HG03457 (cell line): ENCODE results near the gene THUMPD2.
"Not testable (repeated sequence)": the region's sequence is repeated elsewhere in the genome, so short reads cannot be mapped to it uniquely, and the experiment has no call there.

Experiments used
- ATAC-seq: cut with Tn5 transposase; IDR thresholded peaks from one replicate; pipeline ENCODE4 v1.9.1; 2021; ENCODE audit warnings: moderate number of reproducible peaks; ENCODE audit not compliant: unreplicated experiment

Gene THUMPD2, protein sequence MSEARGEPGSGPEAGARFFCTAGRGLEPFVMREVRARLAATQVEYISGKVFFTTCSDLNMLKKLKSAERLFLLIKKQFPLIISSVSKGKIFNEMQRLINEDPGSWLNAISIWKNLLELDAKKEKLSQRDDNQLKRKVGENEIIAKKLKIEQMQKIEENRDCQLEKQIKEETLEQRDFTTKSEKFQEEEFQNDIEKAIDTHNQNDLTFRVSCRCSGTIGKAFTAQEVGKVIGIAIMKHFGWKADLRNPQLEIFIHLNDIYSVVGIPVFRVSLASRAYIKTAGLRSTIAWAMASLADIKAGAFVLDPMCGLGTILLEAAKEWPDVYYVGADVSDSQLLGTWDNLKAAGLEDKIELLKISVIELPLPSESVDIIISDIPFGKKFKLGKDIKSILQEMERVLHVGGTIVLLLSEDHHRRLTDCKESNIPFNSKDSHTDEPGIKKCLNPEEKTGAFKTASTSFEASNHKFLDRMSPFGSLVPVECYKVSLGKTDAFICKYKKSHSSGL

DNA sequence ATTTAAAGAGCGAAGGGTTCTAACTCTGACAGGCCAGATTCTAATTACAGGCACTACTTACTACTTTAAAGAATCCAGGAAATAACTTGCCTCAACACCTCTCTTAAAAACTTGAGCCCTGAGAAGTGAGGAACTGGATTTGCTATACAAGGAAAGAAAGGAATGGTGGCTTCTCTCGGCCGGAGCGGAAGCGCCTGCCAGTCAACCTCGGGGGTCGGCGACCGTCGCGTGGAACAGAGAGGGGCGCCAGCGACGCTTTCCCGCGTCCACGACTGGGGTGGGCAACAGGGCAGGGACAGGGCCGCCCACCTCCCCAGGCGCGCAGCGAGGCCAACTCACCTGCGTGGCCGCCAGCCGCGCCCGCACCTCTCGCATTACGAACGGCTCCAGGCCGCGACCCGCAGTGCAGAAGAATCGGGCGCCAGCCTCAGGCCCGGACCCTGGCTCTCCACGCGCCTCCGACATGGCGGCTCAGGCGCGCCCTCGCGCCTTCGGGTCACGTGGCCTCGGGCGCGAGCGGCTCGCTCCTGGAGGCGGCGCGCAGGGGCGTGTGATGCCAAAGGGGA lies at the start of gene THUMPD2:
TSS of gene THUMPD2 (minus strand) at position 484 of the 566 bp plus-strand sequence. CDS start at position 465, 19 bp downstream.
- peak; percentile 78 for ATAC-seq

DNA sequence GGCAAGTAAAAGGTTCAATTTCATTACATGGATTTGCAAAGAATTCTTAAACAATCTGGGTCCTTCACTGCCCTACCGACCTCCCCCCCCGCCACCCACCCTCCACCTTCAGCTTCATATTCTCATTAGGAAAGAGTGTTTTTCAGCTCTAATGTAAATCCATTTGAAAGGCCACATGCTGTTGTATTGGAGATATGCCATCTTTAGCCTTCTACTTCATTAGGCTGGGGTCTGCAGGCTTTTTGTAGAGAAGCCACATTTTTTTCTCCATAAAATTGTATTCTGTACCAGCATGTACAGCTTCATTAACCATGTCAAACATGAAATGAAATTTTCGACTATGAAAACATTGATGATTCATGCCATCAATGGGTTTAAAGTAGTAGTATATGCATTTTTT lies 42.8 kb upstream of the THUMPD2 start:
- no peak for ATAC-seq

DNA sequence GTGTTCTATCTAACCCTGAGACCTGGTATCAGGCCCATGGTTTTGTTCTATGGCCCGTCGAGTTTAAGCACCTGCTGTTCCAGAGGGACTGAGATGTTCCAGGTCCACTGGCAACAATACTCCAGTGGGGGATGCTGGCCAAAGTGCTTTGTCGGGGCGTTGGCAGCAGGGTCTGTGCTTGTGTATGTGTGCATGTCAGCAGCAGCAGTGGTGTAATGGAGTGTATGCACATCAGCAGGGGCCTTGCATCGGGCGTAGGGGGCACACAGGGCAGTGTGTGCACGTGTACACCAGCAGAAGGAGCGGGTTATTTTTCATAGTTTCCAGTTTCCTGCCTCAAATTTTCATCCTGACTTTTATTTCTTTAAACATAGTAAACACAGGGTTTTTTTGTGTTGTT lies 37.8 kb upstream of the THUMPD2 start:
- ATAC-seq: no peak

GRCh38 chr2:39816428-39816827 lies 37.4 kb upstream of the THUMPD2 start:
- no peak for ATAC-seq

GRCh38 chr2:39805936-39806608 lies 27.0 kb upstream of the THUMPD2 start:
- no peak for ATAC-seq

- ATAC-seq: no peak
Observed at GRCh38 chr2:39803839-39804238, 24.8 kb upstream of the THUMPD2 start.

GRCh38 chr2:39800752-39801151 lies 21.7 kb upstream of the THUMPD2 start:
- no peak for ATAC-seq

GRCh38 chr2:39796134-39796533 lies 17.1 kb upstream of the THUMPD2 start:
- no peak for ATAC-seq

DNA sequence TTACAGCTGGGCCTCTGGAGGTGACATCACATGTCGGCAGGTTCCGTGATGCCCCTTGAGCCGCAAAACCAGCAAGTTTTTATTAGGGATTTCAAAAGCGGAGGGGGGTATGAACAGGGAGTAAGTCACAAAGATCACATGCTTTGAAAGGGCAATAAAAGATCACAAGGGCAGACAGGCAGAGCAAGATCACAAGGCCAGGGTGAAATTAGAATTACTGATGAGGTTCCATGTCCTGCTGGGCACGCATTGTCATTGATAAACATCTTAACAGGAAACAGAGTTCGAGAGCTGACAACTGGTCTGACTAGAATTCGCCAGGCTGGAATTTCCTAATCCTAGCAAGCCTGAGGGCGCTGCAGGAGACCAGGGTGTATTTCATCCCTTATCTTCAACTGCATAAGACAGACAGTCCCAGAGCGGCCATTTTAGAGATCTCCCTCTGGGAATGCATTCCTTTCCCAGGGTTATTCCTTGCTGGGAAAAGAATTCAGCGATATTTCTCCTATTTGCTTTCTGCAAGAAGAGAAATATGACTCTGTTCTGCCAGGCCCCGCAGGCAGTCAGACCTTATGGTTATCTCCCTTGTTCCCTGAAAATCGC lies 11.3 kb upstream of the THUMPD2 start:
- not testable (repeated sequence) for ATAC-seq

GRCh38 chr2:39787950-39788349 lies 8.9 kb upstream of the THUMPD2 start:
- ATAC-seq: no peak

DNA sequence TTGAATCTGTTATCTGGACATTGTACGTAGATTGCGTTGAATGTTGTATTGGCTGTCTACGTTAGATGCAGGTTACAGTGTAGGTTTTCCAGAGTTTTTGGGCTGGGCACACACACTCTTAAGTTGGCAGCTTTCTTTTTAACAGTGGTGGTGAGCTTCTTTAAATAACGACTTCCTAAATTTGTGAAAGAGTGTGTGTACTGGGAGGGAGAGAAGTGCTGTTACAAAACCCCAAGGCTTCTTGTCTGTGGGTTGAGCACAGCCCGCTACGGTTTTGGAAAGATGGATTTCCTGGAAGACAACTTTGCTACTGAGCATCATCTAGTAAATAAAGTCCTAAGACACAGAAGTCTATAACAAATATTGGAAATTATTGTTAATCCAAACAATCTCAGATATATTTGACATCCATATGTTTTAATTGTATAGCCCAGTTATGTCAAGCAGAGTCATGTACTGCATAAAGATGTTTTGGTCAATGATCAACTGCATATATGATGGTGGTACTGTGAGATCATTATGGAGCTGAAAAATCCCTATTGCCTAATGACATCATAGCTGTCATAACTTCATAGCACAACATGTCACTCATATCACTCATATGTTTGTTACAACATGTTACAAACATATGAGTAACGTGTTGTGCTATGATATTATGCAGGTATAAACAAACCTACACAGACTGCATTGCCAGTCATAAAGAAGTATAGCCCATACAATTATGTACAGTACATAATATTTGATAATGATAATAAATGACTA lies 7.9 kb upstream of the THUMPD2 start:
- no peak for ATAC-seq

DNA sequence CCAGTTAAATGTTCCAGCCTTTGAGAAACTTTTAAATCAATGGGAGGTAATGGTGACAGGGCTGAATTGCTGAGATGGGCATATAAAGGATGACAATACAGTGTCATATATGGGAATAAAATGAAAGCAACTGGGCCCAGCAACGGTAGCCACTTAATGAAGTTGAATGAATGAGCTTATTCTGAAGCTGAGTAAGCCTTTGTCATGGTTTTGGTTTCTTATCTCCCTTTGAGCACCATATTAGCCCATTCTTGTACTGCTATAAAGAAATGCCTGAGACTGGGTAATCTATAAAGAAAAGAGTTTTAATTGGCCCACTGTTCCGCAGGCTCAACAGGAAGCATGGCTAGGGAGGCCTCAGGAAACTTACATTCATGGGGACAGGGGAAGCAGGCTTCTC lies 3.5 kb upstream of the THUMPD2 start:
- ATAC-seq: no peak

DNA sequence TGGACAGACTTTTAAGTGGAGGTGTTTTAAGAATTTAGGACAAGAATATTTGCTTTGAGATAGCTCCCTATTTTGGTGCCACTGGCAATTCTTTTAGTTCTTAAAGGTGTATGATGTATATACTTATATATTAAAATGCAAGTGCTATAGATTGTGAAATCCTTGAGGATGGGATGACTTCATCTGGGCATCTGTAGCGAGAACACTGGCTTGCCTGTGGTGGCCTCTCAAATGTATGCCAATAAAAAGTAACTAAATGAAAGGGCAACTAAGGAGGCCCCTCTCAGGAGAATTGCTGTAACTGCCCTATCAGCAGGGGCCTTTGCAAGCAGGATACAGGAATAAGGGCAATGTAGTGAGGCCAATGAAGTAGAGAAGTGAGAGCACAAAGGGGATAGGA lies 2.6 kb upstream of the THUMPD2 start:
- no peak for ATAC-seq

GRCh38 chr2:39780825-39781600 lies 2.0 kb upstream of the THUMPD2 start:
- ATAC-seq: no peak

DNA sequence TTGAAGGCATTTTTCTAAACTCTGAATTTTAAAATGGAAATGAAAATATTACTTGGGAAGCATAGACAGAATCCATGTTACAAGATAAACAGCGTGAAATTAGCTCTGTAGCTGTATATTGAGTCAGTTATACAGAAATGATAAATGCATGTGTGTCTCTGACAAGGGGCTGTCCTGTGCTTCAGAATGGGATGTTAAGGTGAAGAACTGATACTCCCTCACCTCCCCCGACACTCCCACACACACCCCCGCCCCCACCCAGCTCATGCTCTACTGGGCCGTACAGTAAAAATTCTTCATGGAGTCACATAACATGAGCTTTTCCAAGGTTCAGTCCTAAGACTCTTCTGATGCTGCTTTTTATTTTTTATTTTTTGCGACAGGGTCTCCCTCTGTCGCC lies 869 bp upstream of the THUMPD2 start:
- ATAC-seq: no peak

DNA sequence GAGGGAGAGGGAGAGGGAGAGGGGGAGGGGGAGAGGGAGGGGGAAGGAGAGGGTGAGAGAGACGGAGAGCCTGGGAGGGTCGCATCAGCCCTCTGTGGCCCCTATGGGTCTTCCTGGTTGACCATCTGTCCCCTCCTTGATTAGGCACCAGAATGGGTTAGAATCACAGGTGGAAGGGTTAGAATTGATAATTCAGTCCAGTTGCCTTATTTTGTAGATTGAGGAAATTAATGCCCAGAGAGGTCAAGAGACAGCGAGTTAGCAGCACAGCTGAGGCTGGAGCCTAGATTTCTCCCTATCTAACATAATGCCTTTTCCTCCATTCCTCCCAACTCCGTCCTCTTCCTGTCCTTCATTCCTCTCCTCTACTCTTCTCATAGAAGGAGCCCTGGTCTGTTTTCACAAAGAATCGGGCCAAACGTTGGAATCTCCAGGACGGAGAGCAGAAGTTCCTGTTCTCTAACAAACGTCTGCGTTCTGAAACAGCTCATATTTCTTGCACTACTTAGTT lies 338 bp upstream of the THUMPD2 start:
- ATAC-seq: no peak

DNA sequence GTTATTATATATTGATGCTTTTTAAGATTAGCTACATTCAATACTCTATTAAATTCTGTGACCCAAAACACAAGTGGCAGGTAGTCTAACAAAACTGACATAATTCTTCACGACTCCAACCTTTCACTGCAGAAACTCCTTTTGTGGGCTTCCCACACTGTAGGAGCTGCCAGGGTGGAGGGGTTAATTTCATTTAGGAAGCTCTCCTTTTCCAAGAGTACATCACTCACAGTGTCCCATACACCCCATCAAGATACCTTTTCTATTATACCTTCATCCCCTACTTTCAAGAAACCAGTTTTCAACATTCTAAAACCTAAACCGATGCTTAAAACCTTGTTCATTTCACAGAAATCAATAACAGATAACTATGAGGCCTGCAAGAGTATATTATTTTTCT lies 825 bp downstream of the THUMPD2 start:
- ATAC-seq: no peak

GRCh38 chr2:39772812-39773152 lies 6.3 kb downstream of the THUMPD2 start:
- ATAC-seq: no peak

DNA sequence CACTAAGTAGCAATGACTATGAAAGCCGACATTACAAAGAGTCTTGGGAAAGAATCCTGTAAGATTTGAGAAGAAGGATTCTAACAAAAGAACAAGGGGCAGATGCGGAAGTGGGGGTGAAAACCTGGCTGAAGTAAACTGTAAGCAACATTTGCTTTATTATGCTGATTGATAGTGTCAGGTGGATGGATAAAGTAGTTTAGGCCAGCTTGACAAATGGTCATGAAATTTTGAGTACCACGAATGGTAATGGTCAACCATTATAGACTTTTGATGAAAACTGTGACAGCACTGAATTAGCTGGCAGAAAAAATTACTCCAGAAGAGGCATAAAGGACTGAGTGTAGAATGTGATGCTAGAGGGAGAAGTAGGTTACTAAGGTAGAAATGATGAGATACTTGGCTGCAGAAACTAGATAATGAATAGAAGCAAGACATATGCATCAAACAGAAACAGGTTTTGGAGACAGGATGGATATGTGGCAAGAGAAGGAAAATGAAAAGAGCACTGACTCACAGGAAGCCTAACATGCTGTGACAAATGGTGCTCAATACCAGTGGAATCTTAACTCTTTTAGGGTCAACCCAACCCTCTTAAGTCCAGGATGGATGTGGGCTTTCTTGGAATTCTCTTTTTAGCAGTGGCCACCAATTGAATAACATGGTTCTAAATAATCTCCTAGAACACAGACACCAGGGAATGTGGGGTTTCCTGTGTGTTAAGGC lies 6.8 kb downstream of the THUMPD2 start:
- ATAC-seq: no peak
